GM23338 (cell line): Measurements from ENCODE around the gene CDH23. TPM values are rescaled to one million over a fixed set of nuclear protein-coding genes. Genes with fewer than 3 reads are reported as not detected.

ENCODE experiments used
- ATAC-seq: fragments of 200-7000 bp; cut with Tn5 transposase; 3 replicates; pipeline ENCODE4 v1.9.1; 2020
- DNase-seq: peaks from one replicate; pipeline ENCODE4 v3.0.0-alpha.2; 2015; ENCODE audit warnings: low spot score
- H2AFZ ChIP-seq: fragments of 200-600 bp; sonication (generic); 2 replicates; pipeline ENCODE4 v1.8.0; 2016; ENCODE audit warnings: antibody characterized with exemption, mild to moderate bottlenecking, moderate library complexity
- H3F3A ChIP-seq: fragments of 200-600 bp; sonication (generic); replicated peaks from 2 replicates; pipeline ENCODE4 v1.8.0; 2017; ENCODE audit warnings: antibody characterized with exemption, mixed run types, low read depth
- H3K27ac ChIP-seq: fragments of 200-600 bp; sonication (generic); 2 replicates; pipeline ENCODE4 v1.6.1; 2016; ENCODE audit warnings: low read depth
- H3K27me3 ChIP-seq: fragments of 200-600 bp; sonication (generic); 2 replicates; pipeline ENCODE4 v1.8.0; 2016; ENCODE audit warnings: mild to moderate bottlenecking, mixed run types, moderate library complexity; ENCODE audit not compliant: insufficient read depth
- H3K36me3 ChIP-seq: fragments of 200-600 bp; sonication (generic); 2 replicates; pipeline ENCODE4 v1.8.0; 2016; ENCODE audit warnings: mild to moderate bottlenecking; ENCODE audit not compliant: insufficient read depth
- H3K4me1 ChIP-seq: fragments of 200-600 bp; sonication (generic); 2 replicates; pipeline ENCODE4 v1.8.0; 2016; ENCODE audit warnings: mild to moderate bottlenecking, moderate library complexity; ENCODE audit not compliant: insufficient read depth
- H3K4me2 ChIP-seq: fragments of 200-600 bp; sonication (generic); 2 replicates; pipeline ENCODE4 v1.7.1; 2017; ENCODE audit warnings: mixed run types
- H3K4me3 ChIP-seq: fragments of 200-600 bp; sonication (generic); 2 replicates; pipeline ENCODE4 v1.6.1; 2016; ENCODE audit warnings: mixed run types
- H3K79me2 ChIP-seq: fragments of 200-600 bp; sonication (generic); replicated peaks from 2 replicates; pipeline ENCODE4 v1.8.0; 2017; ENCODE audit warnings: mild to moderate bottlenecking; ENCODE audit not compliant: insufficient read depth
- H3K9me2 ChIP-seq: fragments of 200-600 bp; sonication (generic); 2 replicates; pipeline ENCODE4 v1.8.0; 2017; ENCODE audit not compliant: insufficient read depth
- H4K20me1 ChIP-seq: fragments of 200-600 bp; sonication (generic); replicated peaks from 2 replicates; pipeline ENCODE4 v1.8.0; 2017; ENCODE audit warnings: mild to moderate bottlenecking; ENCODE audit not compliant: insufficient read depth
- H3K27ac Mint-ChIP-seq: 2 replicates; pipeline ENCODE4 v1.8.0; 2020; ENCODE audit warnings: inconsistent platforms, mild to moderate bottlenecking, moderate library complexity, mixed read lengths
- H3K27me3 Mint-ChIP-seq: 3 replicates; pipeline ENCODE4 v1.8.0; 2022; ENCODE audit warnings: low read depth, mild to moderate bottlenecking, moderate library complexity, mixed read lengths, inconsistent platforms; ENCODE audit not compliant: insufficient read depth, poor library complexity
- H3K36me3 Mint-ChIP-seq: 3 replicates; pipeline ENCODE4 v1.8.0; 2021; ENCODE audit warnings: low read depth, mild to moderate bottlenecking, inconsistent platforms, moderate library complexity, mixed read lengths
- H3K4me1 Mint-ChIP-seq: 3 replicates; pipeline ENCODE4 v1.8.0; 2020; ENCODE audit warnings: mild to moderate bottlenecking, inconsistent platforms, mixed read lengths
- H3K4me3 Mint-ChIP-seq: 3 replicates; pipeline ENCODE4 v1.8.0; 2021; ENCODE audit warnings: moderate library complexity, mild to moderate bottlenecking, inconsistent platforms, mixed read lengths
- H3K9me3 Mint-ChIP-seq: 3 replicates; pipeline ENCODE4 v1.8.0; 2020; ENCODE audit warnings: moderate library complexity, mild to moderate bottlenecking, inconsistent platforms, mixed read lengths
- EZH2 ChIP-seq: fragments of 200-600 bp; sonication (generic); IDR thresholded peaks from one replicate; pipeline ENCODE4 v1.8.0; 2017; ENCODE audit warnings: antibody characterized with exemption, mild to moderate bottlenecking, low read depth; ENCODE audit not compliant: unreplicated experiment
- EZH2phosphoT487 ChIP-seq: fragments of 200-600 bp; sonication (generic); IDR thresholded peaks from one replicate; pipeline ENCODE4 v1.8.1; 2018; ENCODE audit warnings: antibody characterized with exemption; ENCODE audit not compliant: unreplicated experiment
- JUNB ChIP-seq: IDR thresholded peaks from one replicate; pipeline ENCODE4 v1.6.1; 2016; ENCODE audit warnings: antibody characterized with exemption; ENCODE audit not compliant: unreplicated experiment
- NANOG ChIP-seq: IDR thresholded peaks from 2 replicates; pipeline ENCODE4 v1.6.1; 2016; ENCODE audit warnings: antibody characterized with exemption, borderline replicate concordance
- POLR2AphosphoS5 ChIP-seq: IDR thresholded peaks from 2 replicates; pipeline ENCODE4 v1.6.1; 2016; ENCODE audit warnings: antibody characterized with exemption, low read depth
- STAT1 ChIP-seq: IDR thresholded peaks from one replicate; pipeline ENCODE4 v1.6.1; 2016; ENCODE audit warnings: antibody characterized with exemption; ENCODE audit not compliant: unreplicated experiment
- ZNF114 ChIP-seq: fragments of 250-450 bp; sonication (Bioruptor Pico); IDR thresholded peaks from 2 replicates; pipeline ENCODE4 v1.5.0; 2020; ENCODE audit warnings: mild to moderate bottlenecking, moderate library complexity
- ZNF331 ChIP-seq: fragments of 250-450 bp; sonication (Bioruptor Pico); IDR thresholded peaks from 2 replicates; pipeline ENCODE4 v1.5.0; 2020; ENCODE audit warnings: low read depth, mild to moderate bottlenecking, moderate library complexity
- polyA plus RNA-seq: library from polyadenylated mRNA; unstranded; fragments of >200 nt; fragmentation: Nextera tagmentation; extraction: Ambion mirVana; gene quantifications from 2 replicates; pipeline ENCODE4 v1.2.1, GENCODE V29; 2016
- total RNA-seq: library from RNA; depleted of rRNA; stranded (reverse); fragments of >200 nt; shearing (Covaris generic); gene quantifications from 2 replicates; pipeline ENCODE4 v1.2.3, GENCODE V29; 2014
- TF ChIP-seq, protein P1 (sequence below): IDR thresholded peaks from one replicate; pipeline ENCODE4 v1.6.1; 2018; ENCODE audit warnings: antibody characterized with exemption; ENCODE audit not compliant: unreplicated experiment
- TF ChIP-seq, protein P2 (sequence below): fragments of 250-450 bp; sonication (Bioruptor Pico); IDR thresholded peaks from 2 replicates; pipeline ENCODE4 v1.5.0; 2020; ENCODE audit warnings: mild to moderate bottlenecking, moderate library complexity

CDH23 gene
- total and polyA plus RNA-seq, 2 experiments from 2014 or later = 0.95 to 4.3 TPM

DNA sequence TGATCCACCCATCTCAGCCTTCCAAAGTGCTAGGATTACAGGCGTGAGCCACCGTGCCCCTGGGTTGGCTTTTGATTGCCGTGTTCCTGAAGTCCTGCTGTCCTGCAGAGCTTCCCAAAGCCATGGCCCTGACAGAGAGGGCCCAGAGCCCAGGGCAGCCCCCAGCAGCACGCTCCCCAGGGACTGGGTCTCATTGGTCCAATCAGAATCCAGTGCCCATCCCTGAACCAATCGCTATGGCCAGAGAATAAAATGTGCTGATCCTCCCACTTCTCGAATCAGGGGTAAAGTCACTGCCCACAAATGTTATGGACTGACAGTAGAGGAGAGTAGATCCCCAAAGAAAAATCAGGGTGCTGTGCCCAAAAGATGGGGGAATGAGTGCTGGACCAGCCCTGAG lies 327.8 kb downstream of the CDH23 start:
- Histone ChIP-seq H3K9me2 (no peaks in the 10 kb centered on the region), H2AFZ (no peak overlapping the region), H3F3A (no peaks in the 10 kb centered on the region), H3K4me2 (no peak overlapping the region), H3K36me3 (no peaks in the 10 kb centered on the region), H3K4me1 (no peaks in the 10 kb centered on the region), H3K27ac (no peak overlapping the region), H3K4me3 (no peak overlapping the region), H3K27me3 (no peaks in the 10 kb centered on the region), H4K20me1 (no peaks in the 10 kb centered on the region), H3K79me2 (no peaks in the 10 kb centered on the region)
- TF ChIP-seq EZH2 (no peak), ZNF114 (CRISPR knock-in tag) (no peak), ZNF331 (no peak), JUNB (no peak), STAT1 (no peak), EZH2phosphoT487 (no peak)
- TF ChIP-seq, protein P1, sequence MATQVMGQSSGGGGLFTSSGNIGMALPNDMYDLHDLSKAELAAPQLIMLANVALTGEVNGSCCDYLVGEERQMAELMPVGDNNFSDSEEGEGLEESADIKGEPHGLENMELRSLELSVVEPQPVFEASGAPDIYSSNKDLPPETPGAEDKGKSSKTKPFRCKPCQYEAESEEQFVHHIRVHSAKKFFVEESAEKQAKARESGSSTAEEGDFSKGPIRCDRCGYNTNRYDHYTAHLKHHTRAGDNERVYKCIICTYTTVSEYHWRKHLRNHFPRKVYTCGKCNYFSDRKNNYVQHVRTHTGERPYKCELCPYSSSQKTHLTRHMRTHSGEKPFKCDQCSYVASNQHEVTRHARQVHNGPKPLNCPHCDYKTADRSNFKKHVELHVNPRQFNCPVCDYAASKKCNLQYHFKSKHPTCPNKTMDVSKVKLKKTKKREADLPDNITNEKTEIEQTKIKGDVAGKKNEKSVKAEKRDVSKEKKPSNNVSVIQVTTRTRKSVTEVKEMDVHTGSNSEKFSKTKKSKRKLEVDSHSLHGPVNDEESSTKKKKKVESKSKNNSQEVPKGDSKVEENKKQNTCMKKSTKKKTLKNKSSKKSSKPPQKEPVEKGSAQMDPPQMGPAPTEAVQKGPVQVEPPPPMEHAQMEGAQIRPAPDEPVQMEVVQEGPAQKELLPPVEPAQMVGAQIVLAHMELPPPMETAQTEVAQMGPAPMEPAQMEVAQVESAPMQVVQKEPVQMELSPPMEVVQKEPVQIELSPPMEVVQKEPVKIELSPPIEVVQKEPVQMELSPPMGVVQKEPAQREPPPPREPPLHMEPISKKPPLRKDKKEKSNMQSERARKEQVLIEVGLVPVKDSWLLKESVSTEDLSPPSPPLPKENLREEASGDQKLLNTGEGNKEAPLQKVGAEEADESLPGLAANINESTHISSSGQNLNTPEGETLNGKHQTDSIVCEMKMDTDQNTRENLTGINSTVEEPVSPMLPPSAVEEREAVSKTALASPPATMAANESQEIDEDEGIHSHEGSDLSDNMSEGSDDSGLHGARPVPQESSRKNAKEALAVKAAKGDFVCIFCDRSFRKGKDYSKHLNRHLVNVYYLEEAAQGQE = no peak
- no peak for ATAC-seq
- H3K27me3 Mint-ChIP-seq = peaks cover 22% of the 10 kb centered on the region
- no peaks in the 10 kb centered on the region for H3K36me3 Mint-ChIP-seq
- H3K4me3 Mint-ChIP-seq = no peak overlapping the region
- no peaks in the 10 kb centered on the region for H3K9me3 Mint-ChIP-seq
- H3K4me1 Mint-ChIP-seq = peaks cover 12% of the 10 kb centered on the region
- H3K27ac Mint-ChIP-seq = no peak overlapping the region
- no peak for DNase-seq

DNA sequence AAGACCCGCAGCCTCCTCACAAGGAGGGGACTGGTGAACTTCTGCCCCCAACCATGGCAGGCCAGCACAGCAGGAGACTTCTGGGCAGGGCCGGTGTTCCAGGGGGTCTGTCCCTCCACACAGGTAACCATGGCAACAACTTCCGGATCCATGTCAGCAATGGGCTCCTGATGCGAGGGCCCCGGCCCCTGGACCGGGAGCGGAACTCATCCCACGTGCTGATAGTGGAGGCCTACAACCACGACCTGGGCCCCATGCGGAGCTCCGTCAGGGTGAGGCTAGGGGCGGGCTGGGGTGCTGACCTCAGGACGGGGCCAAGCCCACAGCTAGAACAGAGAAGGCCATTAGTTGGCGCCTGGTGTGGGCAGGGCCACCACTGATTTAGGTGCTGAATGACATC lies 328.5 kb downstream of the CDH23 start:
- no peaks in the 10 kb centered on the region for H3K27me3 ChIP-seq
- H4K20me1 ChIP-seq = no peaks in the 10 kb centered on the region
- H3K4me1 ChIP-seq = no peaks in the 10 kb centered on the region
- H3K27ac Mint-ChIP-seq = no peak overlapping the region
- no peak overlapping the region for H3K4me3 ChIP-seq
- no peaks in the 10 kb centered on the region for H3F3A ChIP-seq
- H3K9me3 Mint-ChIP-seq = no peaks in the 10 kb centered on the region
- no peaks in the 10 kb centered on the region for H3K79me2 ChIP-seq
- H3K4me3 Mint-ChIP-seq = no peak overlapping the region
- no peak for DNase-seq
- H3K27me3 Mint-ChIP-seq = peaks cover 24% of the 10 kb centered on the region
- H3K4me2 ChIP-seq = no peak overlapping the region
- H2AFZ ChIP-seq = no peak overlapping the region
- H3K36me3 ChIP-seq = no peaks in the 10 kb centered on the region
- H3K27ac ChIP-seq = no peak overlapping the region
- H3K9me2 ChIP-seq = no peaks in the 10 kb centered on the region
- no peaks in the 10 kb centered on the region for H3K36me3 Mint-ChIP-seq
- no peak for ATAC-seq
- peaks cover 9% of the 10 kb centered on the region for H3K4me1 Mint-ChIP-seq
- TF ChIP-seq ZNF331 (no peak), STAT1 (no peak), POLR2AphosphoS5 (no peak), EZH2phosphoT487 (no peak), NANOG (no peak), JUNB (no peak)
- TF ChIP-seq, protein P2, sequence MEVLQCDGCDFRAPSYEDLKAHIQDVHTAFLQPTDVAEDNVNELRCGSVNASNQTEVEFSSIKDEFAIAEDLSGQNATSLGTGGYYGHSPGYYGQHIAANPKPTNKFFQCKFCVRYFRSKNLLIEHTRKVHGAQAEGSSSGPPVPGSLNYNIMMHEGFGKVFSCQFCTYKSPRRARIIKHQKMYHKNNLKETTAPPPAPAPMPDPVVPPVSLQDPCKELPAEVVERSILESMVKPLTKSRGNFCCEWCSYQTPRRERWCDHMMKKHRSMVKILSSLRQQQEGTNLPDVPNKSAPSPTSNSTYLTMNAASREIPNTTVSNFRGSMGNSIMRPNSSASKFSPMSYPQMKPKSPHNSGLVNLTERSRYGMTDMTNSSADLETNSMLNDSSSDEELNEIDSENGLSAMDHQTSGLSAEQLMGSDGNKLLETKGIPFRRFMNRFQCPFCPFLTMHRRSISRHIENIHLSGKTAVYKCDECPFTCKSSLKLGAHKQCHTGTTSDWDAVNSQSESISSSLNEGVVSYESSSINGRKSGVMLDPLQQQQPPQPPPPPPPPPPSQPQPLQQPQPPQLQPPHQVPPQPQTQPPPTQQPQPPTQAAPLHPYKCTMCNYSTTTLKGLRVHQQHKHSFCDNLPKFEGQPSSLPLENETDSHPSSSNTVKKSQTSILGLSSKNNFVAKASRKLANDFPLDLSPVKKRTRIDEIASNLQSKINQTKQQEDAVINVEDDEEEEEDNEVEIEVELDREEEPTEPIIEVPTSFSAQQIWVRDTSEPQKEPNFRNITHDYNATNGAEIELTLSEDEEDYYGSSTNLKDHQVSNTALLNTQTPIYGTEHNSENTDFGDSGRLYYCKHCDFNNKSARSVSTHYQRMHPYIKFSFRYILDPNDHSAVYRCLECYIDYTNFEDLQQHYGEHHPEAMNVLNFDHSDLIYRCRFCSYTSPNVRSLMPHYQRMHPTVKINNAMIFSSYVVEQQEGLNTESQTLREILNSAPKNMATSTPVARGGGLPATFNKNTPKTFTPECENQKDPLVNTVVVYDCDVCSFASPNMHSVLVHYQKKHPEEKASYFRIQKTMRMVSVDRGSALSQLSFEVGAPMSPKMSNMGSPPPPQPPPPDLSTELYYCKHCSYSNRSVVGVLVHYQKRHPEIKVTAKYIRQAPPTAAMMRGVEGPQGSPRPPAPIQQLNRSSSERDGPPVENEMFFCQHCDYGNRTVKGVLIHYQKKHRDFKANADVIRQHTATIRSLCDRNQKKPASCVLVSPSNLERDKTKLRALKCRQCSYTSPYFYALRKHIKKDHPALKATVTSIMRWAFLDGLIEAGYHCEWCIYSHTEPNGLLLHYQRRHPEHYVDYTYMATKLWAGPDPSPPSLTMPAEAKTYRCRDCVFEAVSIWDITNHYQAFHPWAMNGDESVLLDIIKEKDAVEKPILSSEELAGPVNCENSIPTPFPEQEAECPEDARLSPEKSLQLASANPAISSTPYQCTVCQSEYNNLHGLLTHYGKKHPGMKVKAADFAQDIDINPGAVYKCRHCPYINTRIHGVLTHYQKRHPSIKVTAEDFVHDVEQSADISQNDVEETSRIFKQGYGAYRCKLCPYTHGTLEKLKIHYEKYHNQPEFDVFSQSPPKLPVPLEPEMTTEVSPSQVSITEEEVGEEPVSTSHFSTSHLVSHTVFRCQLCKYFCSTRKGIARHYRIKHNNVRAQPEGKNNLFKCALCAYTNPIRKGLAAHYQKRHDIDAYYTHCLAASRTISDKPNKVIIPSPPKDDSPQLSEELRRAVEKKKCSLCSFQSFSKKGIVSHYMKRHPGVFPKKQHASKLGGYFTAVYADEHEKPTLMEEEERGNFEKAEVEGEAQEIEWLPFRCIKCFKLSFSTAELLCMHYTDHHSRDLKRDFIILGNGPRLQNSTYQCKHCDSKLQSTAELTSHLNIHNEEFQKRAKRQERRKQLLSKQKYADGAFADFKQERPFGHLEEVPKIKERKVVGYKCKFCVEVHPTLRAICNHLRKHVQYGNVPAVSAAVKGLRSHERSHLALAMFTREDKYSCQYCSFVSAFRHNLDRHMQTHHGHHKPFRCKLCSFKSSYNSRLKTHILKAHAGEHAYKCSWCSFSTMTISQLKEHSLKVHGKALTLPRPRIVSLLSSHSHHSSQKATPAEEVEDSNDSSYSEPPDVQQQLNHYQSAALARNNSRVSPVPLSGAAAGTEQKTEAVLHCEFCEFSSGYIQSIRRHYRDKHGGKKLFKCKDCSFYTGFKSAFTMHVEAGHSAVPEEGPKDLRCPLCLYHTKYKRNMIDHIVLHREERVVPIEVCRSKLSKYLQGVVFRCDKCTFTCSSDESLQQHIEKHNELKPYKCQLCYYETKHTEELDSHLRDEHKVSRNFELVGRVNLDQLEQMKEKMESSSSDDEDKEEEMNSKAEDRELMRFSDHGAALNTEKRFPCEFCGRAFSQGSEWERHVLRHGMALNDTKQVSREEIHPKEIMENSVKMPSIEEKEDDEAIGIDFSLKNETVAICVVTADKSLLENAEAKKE (CRISPR knock-in tag) = no peak
